Endothelial cell (in vitro differentiated cells): Measurements from ENCODE around the gene MAML2. TPM values are rescaled to one million over a fixed set of nuclear protein-coding genes. Genes with fewer than 3 reads are reported as not detected.

Experiments
- DNase-seq: peaks from one replicate; pipeline ENCODE4 v3.0.0; 2021; ENCODE audit warnings: low spot score
- H3K27ac Mint-ChIP-seq: one replicate; pipeline ENCODE4 v1.8.0; 2021; ENCODE audit warnings: mixed read lengths, inconsistent platforms; ENCODE audit not compliant: unreplicated experiment
- H3K27me3 Mint-ChIP-seq: one replicate; pipeline ENCODE4 v1.8.0; 2021; ENCODE audit warnings: mild to moderate bottlenecking, moderate library complexity, mixed read lengths, inconsistent platforms; ENCODE audit not compliant: unreplicated experiment
- H3K36me3 Mint-ChIP-seq: one replicate; pipeline ENCODE4 v1.8.0; 2021; ENCODE audit warnings: mild to moderate bottlenecking, low read depth, mixed read lengths, inconsistent platforms; ENCODE audit not compliant: unreplicated experiment
- H3K4me1 Mint-ChIP-seq: one replicate; pipeline ENCODE4 v1.8.0; 2021; ENCODE audit warnings: mild to moderate bottlenecking, mixed read lengths, inconsistent platforms; ENCODE audit not compliant: unreplicated experiment
- H3K4me3 Mint-ChIP-seq: one replicate; pipeline ENCODE4 v1.8.0; 2021; ENCODE audit warnings: mild to moderate bottlenecking, mixed read lengths, inconsistent platforms; ENCODE audit not compliant: unreplicated experiment
- H3K9me3 Mint-ChIP-seq: one replicate; pipeline ENCODE4 v1.8.0; 2021; ENCODE audit warnings: mixed read lengths, inconsistent platforms; ENCODE audit not compliant: unreplicated experiment
- CTCF ChIP-seq: fragments of 200-600 bp; sonication (generic); IDR thresholded peaks from one replicate; pipeline ENCODE4 v1.5.0; 2021; ENCODE audit warnings: antibody characterized with exemption; ENCODE audit not compliant: unreplicated experiment
- total RNA-seq: library from RNA; stranded (reverse); fragmentation: NEBNext Ultra II Directional; extraction: Animal tissue kit (Norgen Biotek cat#: 25700); gene quantifications from one replicate; pipeline ENCODE4 v1.2.1, GENCODE V29; 2021; ENCODE audit not compliant: unreplicated experiment

The MAML2 gene
- total RNA-seq, 1 donor from 2014 or later: 6.2 TPM

DNA sequence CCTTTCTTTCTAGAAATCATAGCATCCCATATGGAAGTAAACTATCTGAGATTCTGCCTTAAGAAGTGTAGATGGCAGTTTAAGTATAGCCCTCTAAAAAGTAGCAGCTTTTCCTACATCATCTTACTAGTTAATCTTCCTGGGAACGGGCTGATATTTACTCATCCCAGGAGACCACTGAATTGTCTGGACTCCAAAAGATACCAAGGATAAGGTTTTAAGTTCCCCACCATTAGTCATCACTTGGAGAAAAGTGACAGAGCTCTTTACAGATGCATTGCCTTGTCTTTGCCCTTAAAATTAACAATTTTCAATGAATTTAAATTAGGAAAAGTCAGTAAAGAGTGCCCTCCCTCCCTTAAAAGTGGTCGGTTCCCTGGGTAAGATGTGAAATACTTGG lies 129.5 kb downstream of the MAML2 start:
- DNase-seq: no peak
- no peak for TF ChIP-seq CTCF
- Mint-ChIP-seq H3K27ac (no peak overlapping the region), H3K27me3 (no peaks in the 10 kb centered on the region), H3K4me1 (peaks cover 50% of the 10 kb centered on the region), H3K36me3 (no peaks in the 10 kb centered on the region), H3K9me3 (no peaks in the 10 kb centered on the region), H3K4me3 (no peak overlapping the region)

DNA sequence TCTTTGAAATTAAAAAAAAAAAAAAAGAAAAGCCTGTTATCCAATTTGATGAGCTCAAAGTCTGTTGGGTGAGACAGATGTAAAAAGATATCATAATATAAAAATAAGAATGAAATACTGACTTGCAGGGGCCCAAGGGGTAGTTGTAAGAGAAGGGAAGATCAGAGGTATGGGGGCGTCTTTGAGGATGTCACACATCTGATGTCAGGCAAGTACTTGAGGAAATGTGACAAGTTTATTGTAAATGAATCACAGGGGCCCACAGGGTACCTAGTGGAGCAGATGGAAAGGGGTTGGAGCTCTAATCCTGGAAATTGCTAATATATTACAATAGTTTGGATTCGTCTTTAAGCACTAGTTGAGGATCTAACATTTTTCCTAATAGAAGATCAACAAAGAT lies 131.6 kb downstream of the MAML2 start:
- Mint-ChIP-seq H3K4me3 (no peak overlapping the region), H3K27me3 (no peaks in the 10 kb centered on the region), H3K27ac (peak overlapping the region; percentile 54), H3K4me1 (peaks cover 57% of the 10 kb centered on the region), H3K36me3 (no peaks in the 10 kb centered on the region), H3K9me3 (no peaks in the 10 kb centered on the region)
- no peak for TF ChIP-seq CTCF
- no peak for DNase-seq

- peaks cover 58% of the 10 kb centered on the region for H3K4me1 Mint-ChIP-seq
These were observed 135.2 kb downstream of the MAML2 start for GRCh38 chr11:96207459-96208449.

DNA sequence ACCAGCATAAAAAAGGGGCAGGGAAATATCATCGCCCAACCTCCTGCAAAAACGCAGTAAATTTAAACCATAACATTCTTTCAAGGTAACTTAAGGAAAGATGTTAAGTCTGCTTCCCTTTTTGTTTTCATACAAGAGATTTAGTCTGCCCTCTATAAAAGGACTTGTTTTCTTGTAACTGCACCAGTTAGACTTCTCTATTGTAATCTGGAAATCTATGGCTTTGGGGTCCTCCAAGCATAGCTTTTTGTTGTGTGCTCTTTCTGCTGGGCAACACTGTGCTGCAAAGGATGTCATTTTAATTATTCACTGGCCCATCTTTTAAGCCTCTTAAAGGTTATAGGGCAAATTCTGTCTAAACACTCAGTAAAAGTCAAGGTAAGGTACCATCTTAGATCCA lies 136.0 kb downstream of the MAML2 start:
- peak overlapping the region; percentile 97 for H3K27ac Mint-ChIP-seq
- no peaks in the 10 kb centered on the region for H3K27me3 Mint-ChIP-seq
- H3K4me3 Mint-ChIP-seq: no peak overlapping the region
- H3K36me3 Mint-ChIP-seq: no peaks in the 10 kb centered on the region
- no peak for TF ChIP-seq CTCF
- peaks cover 52% of the 10 kb centered on the region for H3K4me1 Mint-ChIP-seq
- no peak for DNase-seq
- H3K9me3 Mint-ChIP-seq: no peaks in the 10 kb centered on the region

More at GRCh38 chr11:96207459-96208449, 135.2 kb downstream of the MAML2 start:
- no peaks in the 10 kb centered on the region for H3K36me3 Mint-ChIP-seq
- TF ChIP-seq CTCF: no peak
- peak overlapping the region; percentile 97 for H3K27ac Mint-ChIP-seq
- no peaks in the 10 kb centered on the region for H3K9me3 Mint-ChIP-seq
- no peaks in the 10 kb centered on the region for H3K27me3 Mint-ChIP-seq
- H3K4me3 Mint-ChIP-seq: peak overlapping the region; percentile 37
- DNase-seq: peak; percentile 16

DNA sequence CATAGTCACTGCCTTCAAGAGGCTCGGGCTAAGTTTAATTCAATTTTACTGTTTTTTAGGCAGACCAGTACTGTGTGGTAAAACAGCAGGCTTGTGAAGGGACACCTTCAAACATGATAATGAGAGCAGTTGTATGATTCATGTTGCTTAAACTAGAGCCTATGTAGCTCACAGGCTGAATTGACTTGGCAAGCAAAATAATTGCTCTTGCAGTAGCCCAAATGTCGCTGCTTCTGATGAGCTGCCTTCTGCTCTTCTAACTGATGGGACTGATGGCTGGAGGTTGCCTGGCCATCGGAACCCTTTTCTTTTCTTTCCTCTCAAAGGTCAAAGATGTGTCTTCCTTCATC lies 137.6 kb downstream of the MAML2 start:
- H3K4me3 Mint-ChIP-seq: no peak overlapping the region
- H3K9me3 Mint-ChIP-seq: no peaks in the 10 kb centered on the region
- no peaks in the 10 kb centered on the region for H3K27me3 Mint-ChIP-seq
- TF ChIP-seq CTCF: no peak
- peaks cover 48% of the 10 kb centered on the region for H3K4me1 Mint-ChIP-seq
- no peak overlapping the region for H3K27ac Mint-ChIP-seq
- H3K36me3 Mint-ChIP-seq: no peaks in the 10 kb centered on the region
- DNase-seq: no peak
